GM18499 (cell line): Measurements from ENCODE around the gene ARMH2.
"Not testable (repeated sequence)": the region's sequence is repeated elsewhere in the genome, so short reads cannot be mapped to it uniquely, and the experiment has no call there.

Experiments
- ATAC-seq: cut with Tn5 transposase; IDR thresholded peaks from one replicate; pipeline ENCODE4 v1.9.1; 2021; ENCODE audit warnings: moderate number of reproducible peaks; ENCODE audit not compliant: insufficient read depth, unreplicated experiment

Gene ARMH2

GRCh38 chr6:24766680-24767462 is 31.8 kb downstream of the ARMH2 start:
- ATAC-seq = no peak

- not testable (repeated sequence) for ATAC-seq
Observed at GRCh38 chr6:24765968-24766367, 32.7 kb downstream of the ARMH2 start.

- ATAC-seq = not testable (repeated sequence)
Observed at GRCh38 chr6:24764833-24765828, 33.6 kb downstream of the ARMH2 start.

GRCh38 chr6:24763578-24763977 is 35.1 kb downstream of the ARMH2 start:
- no peak for ATAC-seq

GRCh38 chr6:24761851-24762250 is 36.9 kb downstream of the ARMH2 start:
- no peak for ATAC-seq

GRCh38 chr6:24761193-24761835 is 37.4 kb downstream of the ARMH2 start:
- ATAC-seq = no peak

GRCh38 chr6:24760210-24760609 is 38.5 kb downstream of the ARMH2 start:
- ATAC-seq = no peak

GRCh38 chr6:24759718-24760117 is 39.0 kb downstream of the ARMH2 start:
- ATAC-seq = no peak

GRCh38 chr6:24757611-24758010 is 41.1 kb downstream of the ARMH2 start:
- ATAC-seq = no peak

GRCh38 chr6:24755279-24755678 is 43.4 kb downstream of the ARMH2 start:
- no peak for ATAC-seq

GRCh38 chr6:24754378-24754777 is 44.3 kb downstream of the ARMH2 start:
- ATAC-seq = not testable (repeated sequence)

- ATAC-seq = no peak
Observed at GRCh38 chr6:24753545-24753944, 45.2 kb downstream of the ARMH2 start.

- no peak for ATAC-seq
Observed at GRCh38 chr6:24752917-24753492, 45.7 kb downstream of the ARMH2 start.

- no peak for ATAC-seq
Observed at GRCh38 chr6:24752503-24752902, 46.2 kb downstream of the ARMH2 start.

GRCh38 chr6:24750878-24751277 is 47.8 kb downstream of the ARMH2 start:
- ATAC-seq = not testable (repeated sequence)

- ATAC-seq = no peak
Observed at GRCh38 chr6:24749297-24749696, 49.4 kb downstream of the ARMH2 start.
